ENCODE measurements around the gene NAA11. TPM values are rescaled to one million over a fixed set of nuclear protein-coding genes. Genes with fewer than 3 reads are reported as not detected.

NAA11 gene
- not detected for total RNA-seq

GRCh38 chr4:79325864-79326328 lies at the start of gene NAA11:
Gene NAA11, minus strand, starts transcription at chr4:79326061. Its CDS starts 184 bp downstream, at chr4:79325877.
- Mint-ChIP-seq H3K9me3 (no peaks in the 10 kb centered on the region), H3K27me3 (no peaks in the 10 kb centered on the region), H3K4me3 (no peak within 1 kb of the TSS), H3K36me3 (no peaks in the 10 kb centered on the region), H3K27ac (no peak within 1 kb of the TSS), H3K4me1 (ENCODE audit: low read depth) (no peaks in the 10 kb centered on the region)
- POLR2A ChIA-PET = no interaction called here
- intact Hi-C loops (cut with micrococcal nuclease) = no loop called here
- CTCF ChIA-PET = no interaction called here
- no peak for DNase-seq

GRCh38 chr4:79370026-79370425 lies 44.2 kb upstream of the NAA11 start:
- Mint-ChIP-seq H3K4me1 (ENCODE audit: low read depth) (no peaks in the 10 kb centered on the region), H3K9me3 (no peaks in the 10 kb centered on the region), H3K27me3 (no peaks in the 10 kb centered on the region), H3K36me3 (no peaks in the 10 kb centered on the region), H3K27ac (no peak overlapping the region), H3K4me3 (no peak overlapping the region)
- POLR2A ChIA-PET = no interaction called here
- intact Hi-C loops (cut with micrococcal nuclease) = no loop called here
- CTCF ChIA-PET = no interaction called here
- no peak for DNase-seq

DNA sequence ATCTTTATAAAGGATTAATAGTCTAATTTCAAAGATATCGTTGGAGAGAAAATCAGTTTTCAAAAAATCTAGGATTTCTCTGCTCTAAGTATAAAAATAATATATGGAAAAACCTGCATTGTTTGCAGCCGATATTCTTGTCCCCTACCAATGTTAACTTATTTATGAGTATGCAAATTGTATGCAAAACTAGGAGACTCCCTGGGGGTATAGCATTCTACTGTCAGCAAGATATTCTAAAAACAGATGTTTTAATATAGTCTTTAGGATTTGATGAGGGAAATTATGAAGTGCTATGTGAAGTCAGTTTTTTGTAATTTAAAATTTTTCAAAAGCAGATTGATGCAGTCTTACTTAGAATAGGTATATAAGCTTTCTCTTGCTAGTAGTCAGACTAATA lies 41.2 kb upstream of the NAA11 start:
- no peak overlapping the region for H3K27ac Mint-ChIP-seq
- intact Hi-C loops (cut with micrococcal nuclease) = no loop called here
- POLR2A ChIA-PET = no interaction called here
- H3K4me1 Mint-ChIP-seq (ENCODE audit: low read depth) = no peaks in the 10 kb centered on the region
- H3K9me3 Mint-ChIP-seq = no peaks in the 10 kb centered on the region
- DNase-seq = no peak
- H3K27me3 Mint-ChIP-seq = no peaks in the 10 kb centered on the region
- CTCF ChIA-PET = no interaction called here
- no peaks in the 10 kb centered on the region for H3K36me3 Mint-ChIP-seq
- no peak overlapping the region for H3K4me3 Mint-ChIP-seq

DNA sequence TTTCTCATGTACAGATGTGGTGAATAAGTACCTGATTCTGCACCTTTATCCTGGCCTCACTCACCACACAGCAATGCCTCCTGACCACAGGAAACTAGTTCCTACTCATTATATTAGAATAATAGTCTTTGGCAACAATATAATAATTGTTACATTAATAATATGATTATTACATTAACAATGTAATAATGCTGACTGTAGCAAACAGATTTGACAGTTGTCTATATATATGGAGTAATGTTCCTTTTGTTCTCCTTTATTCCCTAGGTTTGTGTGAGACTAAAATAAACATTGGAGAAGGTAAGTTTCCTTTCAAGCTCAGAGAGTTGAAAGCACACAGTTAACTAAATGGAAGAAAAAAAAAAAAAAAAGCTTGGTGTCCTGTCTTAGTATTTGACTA lies 40.6 kb upstream of the NAA11 start:
- intact Hi-C loops (cut with micrococcal nuclease) = no loop called here
- H3K36me3 Mint-ChIP-seq = no peaks in the 10 kb centered on the region

DNA sequence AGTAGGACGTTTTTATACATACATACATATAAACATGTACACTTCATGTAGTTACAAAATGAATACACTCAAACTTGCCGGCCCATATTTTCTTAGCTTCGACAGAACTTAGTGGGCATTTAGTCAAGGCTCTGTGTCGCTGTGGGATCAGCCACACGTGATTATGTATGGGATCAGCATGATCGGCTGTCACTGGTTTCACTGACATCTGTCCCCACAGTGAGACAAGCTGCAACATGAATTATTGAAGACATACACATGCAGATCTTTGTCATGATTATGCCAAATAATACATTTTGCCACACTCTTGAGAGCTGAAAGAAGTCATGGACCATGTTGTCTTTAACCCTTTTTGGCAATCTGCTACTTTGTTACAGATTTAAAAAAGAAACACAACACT lies 38.2 kb upstream of the NAA11 start:
- Mint-ChIP-seq H3K4me3 (no peak overlapping the region), H3K9me3 (no peaks in the 10 kb centered on the region), H3K27ac (no peak overlapping the region), H3K27me3 (no peaks in the 10 kb centered on the region), H3K36me3 (no peaks in the 10 kb centered on the region), H3K4me1 (ENCODE audit: low read depth) (no peaks in the 10 kb centered on the region)
- CTCF ChIA-PET = no interaction called here
- intact Hi-C loops (cut with micrococcal nuclease) = no loop called here
- POLR2A ChIA-PET = no interaction called here
- no peak for DNase-seq

More for the DNA sequence above, 40.6 kb upstream of the NAA11 start:
- ChIA-PET POLR2A (no interaction called here), CTCF (no interaction called here)
- DNase-seq = no peak
- no peak overlapping the region for H3K27ac Mint-ChIP-seq
- no peaks in the 10 kb centered on the region for H3K27me3 Mint-ChIP-seq
- no peaks in the 10 kb centered on the region for H3K9me3 Mint-ChIP-seq
- no peak overlapping the region for H3K4me3 Mint-ChIP-seq
- H3K4me1 Mint-ChIP-seq (ENCODE audit: low read depth) = no peaks in the 10 kb centered on the region

DNA sequence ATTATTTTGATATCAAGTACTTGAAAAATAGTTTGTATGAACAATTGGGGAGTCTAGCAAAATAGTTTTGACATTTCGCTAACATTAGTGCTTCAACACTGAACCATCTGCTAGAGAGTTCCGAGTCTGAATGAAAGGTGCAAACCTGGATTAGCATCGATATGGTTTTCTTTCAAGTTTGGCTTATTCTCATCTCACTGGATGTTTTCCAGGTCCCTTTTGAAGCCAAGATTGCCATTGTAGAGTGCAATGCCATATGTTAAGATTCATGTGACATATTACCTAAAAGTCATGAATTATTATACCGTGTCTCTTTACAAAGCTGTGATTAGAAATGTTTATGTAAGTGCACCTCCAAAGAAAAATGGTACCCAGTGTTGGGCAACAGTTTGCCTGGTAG lies 36.8 kb upstream of the NAA11 start:
- Mint-ChIP-seq H3K4me3 (no peak overlapping the region), H3K4me1 (ENCODE audit: low read depth) (no peaks in the 10 kb centered on the region), H3K9me3 (no peaks in the 10 kb centered on the region), H3K36me3 (no peaks in the 10 kb centered on the region), H3K27ac (no peak overlapping the region), H3K27me3 (no peaks in the 10 kb centered on the region)
- ChIA-PET CTCF (no interaction called here), POLR2A (no interaction called here)
- DNase-seq = no peak
- intact Hi-C loops (cut with micrococcal nuclease) = no loop called here

- Mint-ChIP-seq H3K4me3 (no peak overlapping the region), H3K4me1 (ENCODE audit: low read depth) (no peaks in the 10 kb centered on the region), H3K27ac (no peak overlapping the region), H3K9me3 (no peaks in the 10 kb centered on the region), H3K36me3 (no peaks in the 10 kb centered on the region), H3K27me3 (no peaks in the 10 kb centered on the region)
- POLR2A ChIA-PET = no interaction called here
- no peak for DNase-seq
- CTCF ChIA-PET = no interaction called here
- intact Hi-C loops (cut with micrococcal nuclease) = no loop called here
Measured at GRCh38 chr4:79360006-79360405, 34.1 kb upstream of the NAA11 start.

DNA sequence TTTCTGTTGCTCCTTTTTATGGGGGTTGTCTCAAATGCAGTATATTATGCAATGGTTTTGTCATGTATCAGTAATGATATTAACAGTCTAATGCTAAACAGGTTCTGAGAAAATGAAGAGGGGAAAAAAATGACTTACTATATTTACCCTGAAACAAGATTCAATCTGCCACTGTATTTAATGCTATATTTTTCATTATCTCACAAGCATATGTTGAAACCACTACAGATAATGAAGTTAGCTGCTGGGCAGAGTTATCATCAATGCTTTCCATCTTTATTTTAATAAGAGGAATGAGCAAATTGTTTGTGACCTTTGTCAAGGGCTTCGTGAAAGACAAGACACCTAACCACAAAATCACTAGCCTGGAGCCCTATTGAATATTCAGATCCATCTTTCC lies 32.6 kb upstream of the NAA11 start:
- H3K27ac Mint-ChIP-seq = no peak overlapping the region
- no peaks in the 10 kb centered on the region for H3K4me1 Mint-ChIP-seq (ENCODE audit: low read depth)
- H3K36me3 Mint-ChIP-seq = no peaks in the 10 kb centered on the region
- no peak overlapping the region for H3K4me3 Mint-ChIP-seq
- H3K27me3 Mint-ChIP-seq = no peaks in the 10 kb centered on the region
- ChIA-PET CTCF (no interaction called here), POLR2A (no interaction called here)
- no peak for DNase-seq
- no peaks in the 10 kb centered on the region for H3K9me3 Mint-ChIP-seq
- intact Hi-C loops (cut with micrococcal nuclease) = no loop called here

GRCh38 chr4:79357365-79357764 lies 31.5 kb upstream of the NAA11 start:
- CTCF ChIA-PET = no interaction called here

DNA sequence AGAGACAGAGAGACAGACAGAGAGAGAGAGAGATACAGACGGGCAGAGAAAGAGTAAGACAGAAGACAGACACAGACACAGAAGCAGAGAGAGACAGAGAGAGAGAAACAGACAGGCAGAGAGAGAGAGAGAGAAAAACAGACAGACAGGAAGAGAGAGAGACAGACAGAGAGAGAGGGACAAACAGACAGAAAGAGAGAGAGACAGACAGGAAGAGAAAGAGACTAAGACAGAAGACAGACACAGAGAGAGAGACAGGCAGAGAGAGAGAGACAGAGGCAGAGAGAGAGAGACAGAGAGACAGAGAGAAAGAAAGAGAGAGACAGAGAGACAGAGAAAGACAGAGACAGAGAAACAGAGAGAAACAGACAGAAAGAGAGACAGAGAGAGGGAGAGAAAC lies 27.2 kb upstream of the NAA11 start:
- intact Hi-C loops (cut with micrococcal nuclease) = no loop called here
- H3K27ac Mint-ChIP-seq = no peak overlapping the region
- DNase-seq = no peak
- H3K4me3 Mint-ChIP-seq = no peak overlapping the region
- ChIA-PET POLR2A (no interaction called here), CTCF (no interaction called here)
- no peaks in the 10 kb centered on the region for H3K36me3 Mint-ChIP-seq
- H3K4me1 Mint-ChIP-seq (ENCODE audit: low read depth) = no peaks in the 10 kb centered on the region
- peaks cover 3% of the 10 kb centered on the region for H3K9me3 Mint-ChIP-seq
- H3K27me3 Mint-ChIP-seq = no peaks in the 10 kb centered on the region

More at GRCh38 chr4:79357365-79357764, 31.5 kb upstream of the NAA11 start:
- DNase-seq = no peak
- no peaks in the 10 kb centered on the region for H3K27me3 Mint-ChIP-seq
- H3K4me3 Mint-ChIP-seq = no peak overlapping the region
- H3K4me1 Mint-ChIP-seq (ENCODE audit: low read depth) = no peaks in the 10 kb centered on the region
- no peaks in the 10 kb centered on the region for H3K36me3 Mint-ChIP-seq
- H3K27ac Mint-ChIP-seq = no peak overlapping the region
- POLR2A ChIA-PET = no interaction called here
- intact Hi-C loops (cut with micrococcal nuclease) = no loop called here
- no peaks in the 10 kb centered on the region for H3K9me3 Mint-ChIP-seq

DNA sequence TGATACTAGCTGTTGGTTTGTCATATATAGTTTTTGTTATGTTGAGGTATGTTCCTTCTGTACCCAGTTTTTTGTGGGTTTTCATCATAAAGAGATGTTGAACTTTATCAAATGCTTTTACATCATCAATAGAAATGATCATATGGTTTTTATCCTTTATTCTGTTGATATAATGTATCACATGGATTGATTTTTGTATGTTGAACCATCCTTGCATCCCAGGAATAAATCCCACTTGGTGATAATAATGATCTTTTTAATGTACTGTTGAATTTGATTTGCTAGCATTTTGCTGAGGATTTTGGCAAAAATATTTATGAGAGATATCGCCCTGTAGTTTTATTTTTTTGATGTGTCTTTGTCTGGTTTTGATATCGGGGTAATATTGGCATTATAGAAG lies 22.5 kb upstream of the NAA11 start:
- no peaks in the 10 kb centered on the region for H3K36me3 Mint-ChIP-seq
- H3K4me3 Mint-ChIP-seq = no peak overlapping the region
- DNase-seq = no peak
- H3K27me3 Mint-ChIP-seq = no peaks in the 10 kb centered on the region
- H3K27ac Mint-ChIP-seq = no peak overlapping the region
- no peaks in the 10 kb centered on the region for H3K4me1 Mint-ChIP-seq (ENCODE audit: low read depth)
- H3K9me3 Mint-ChIP-seq = peaks cover 8% of the 10 kb centered on the region
- intact Hi-C loops (cut with micrococcal nuclease) = no loop called here
- ChIA-PET CTCF (no interaction called here), POLR2A (no interaction called here)

GRCh38 chr4:79341893-79342653 lies 16.2 kb upstream of the NAA11 start:
- H3K4me3 Mint-ChIP-seq = no peak overlapping the region
- H3K27ac Mint-ChIP-seq = no peak overlapping the region
- peaks cover 27% of the 10 kb centered on the region for H3K9me3 Mint-ChIP-seq
- H3K4me1 Mint-ChIP-seq (ENCODE audit: low read depth) = no peaks in the 10 kb centered on the region
- H3K36me3 Mint-ChIP-seq = peaks cover 2% of the 10 kb centered on the region
- POLR2A ChIA-PET = no interaction called here
- intact Hi-C loops (cut with micrococcal nuclease) = no loop called here
- H3K27me3 Mint-ChIP-seq = no peaks in the 10 kb centered on the region
- no peak for DNase-seq
- CTCF ChIA-PET = no interaction called here

DNA sequence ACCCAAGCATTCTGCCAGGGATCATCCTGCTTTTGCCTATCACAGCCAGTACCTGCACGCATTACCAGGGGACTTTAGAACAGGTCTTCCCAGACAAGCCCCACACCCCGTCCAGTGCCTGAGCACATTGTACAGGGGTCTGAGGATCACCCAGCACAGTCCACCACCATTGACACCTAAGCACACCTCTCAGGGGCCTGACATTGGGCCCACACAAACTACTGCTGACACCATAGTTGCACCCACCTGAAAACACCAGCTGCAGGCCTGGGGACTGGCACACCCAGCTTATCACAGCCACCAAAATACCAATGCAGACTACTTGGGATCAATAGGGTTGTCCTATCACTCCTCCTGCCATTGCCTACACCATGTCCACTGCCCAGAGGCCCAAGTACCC lies 14.7 kb upstream of the NAA11 start:
- CTCF ChIA-PET = no interaction called here
- no peaks in the 10 kb centered on the region for H3K27me3 Mint-ChIP-seq
- no peak overlapping the region for H3K4me3 Mint-ChIP-seq
- POLR2A ChIA-PET = no interaction called here
- DNase-seq = no peak
- H3K9me3 Mint-ChIP-seq = peaks cover 27% of the 10 kb centered on the region
- H3K27ac Mint-ChIP-seq = no peak overlapping the region
- intact Hi-C loops (cut with micrococcal nuclease) = no loop called here
- no peaks in the 10 kb centered on the region for H3K4me1 Mint-ChIP-seq (ENCODE audit: low read depth)
- H3K36me3 Mint-ChIP-seq = peaks cover 2% of the 10 kb centered on the region
